ENCODE data around the gene IRX2. TPM values are rescaled to one million over a fixed set of nuclear protein-coding genes. Genes with fewer than 3 reads are reported as not detected.

Gene IRX2
- total RNA-seq (ENCODE audit: low replicate concordance) = 0.45 and 1.9 TPM in 2 replicates

GRCh38 chr5:2751592-2752021 lies at the start of gene IRX2:
Gene IRX2, minus strand, starts transcription at chr5:2751677. Its CDS starts 264 bp downstream, at chr5:2751413.

